Measurements from ENCODE around the gene CRTC1.
A peak's percentile ranks its signal among the peaks of the same experiment; 100 is the strongest.

Gene CRTC1

GRCh38 chr19:18781047-18781600 is 97.6 kb downstream of the CRTC1 start:
- Histone ChIP-seq H3K36me3 (ENCODE audit: control insufficient read depth, insufficient read depth, low read length) (no peaks in the 10 kb centered on the region), H3K4me1 (ENCODE audit: control insufficient read depth, insufficient read depth, low read length, poor library complexity, severe bottlenecking) (peaks cover 5% of the 10 kb centered on the region), H3K4me3 (ENCODE audit: insufficient read depth, low read depth, low read length, poor library complexity, severe bottlenecking) (no peak overlapping the region), H3K27me3 (replicated peaks; ENCODE audit: control insufficient read depth, insufficient read depth, low read length, poor library complexity, severe bottlenecking) (peaks cover 2% of the 10 kb centered on the region), H3K27ac (ENCODE audit: insufficient read depth, low read length, poor library complexity, severe bottlenecking) (no peak overlapping the region), H3K9me3 (ENCODE audit: control insufficient read depth, low read length) (no peaks in the 10 kb centered on the region)
- DNase-seq = no peak

DNA sequence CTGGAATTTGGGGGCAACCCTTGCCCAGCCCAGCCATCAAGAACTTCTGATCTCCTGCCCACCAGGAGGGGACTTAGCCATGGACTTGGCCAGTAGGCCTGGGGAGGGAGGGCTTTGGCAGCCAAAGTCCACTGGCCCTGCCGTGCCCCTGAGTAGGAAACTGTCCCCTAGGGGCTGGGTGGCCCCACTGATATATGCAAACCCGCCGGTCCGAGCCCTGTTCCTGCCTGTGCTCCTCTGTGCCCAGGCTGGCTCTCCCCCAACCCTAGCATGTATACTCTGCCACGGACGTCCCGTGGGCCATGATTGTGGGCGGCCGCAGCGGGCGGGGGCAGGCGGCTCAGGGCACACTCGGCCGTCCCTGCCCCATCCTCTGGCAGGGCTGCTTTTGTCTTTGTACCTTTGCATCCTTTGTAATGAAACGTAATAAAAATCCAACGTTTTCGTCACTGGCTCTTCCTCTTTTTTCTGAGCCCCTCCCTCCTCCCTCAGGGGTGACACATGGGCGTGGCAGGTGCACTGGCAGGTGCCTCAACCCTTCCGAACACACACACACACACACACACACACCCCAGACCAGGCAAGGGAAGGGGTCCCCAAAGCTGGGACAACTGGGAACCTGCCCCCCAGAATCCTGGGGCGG is 98.5 kb downstream of the CRTC1 start:
- H3K4me1 ChIP-seq (ENCODE audit: control insufficient read depth, insufficient read depth, low read length, poor library complexity, severe bottlenecking) = peaks cover 5% of the 10 kb centered on the region
- H3K27ac ChIP-seq (ENCODE audit: insufficient read depth, low read length, poor library complexity, severe bottlenecking) = no peak overlapping the region
- no peak overlapping the region for H3K4me3 ChIP-seq (ENCODE audit: insufficient read depth, low read depth, low read length, poor library complexity, severe bottlenecking)
- no peak for DNase-seq
- H3K9me3 ChIP-seq (ENCODE audit: control insufficient read depth, low read length) = no peaks in the 10 kb centered on the region
- H3K27me3 ChIP-seq (replicated peaks; ENCODE audit: control insufficient read depth, insufficient read depth, low read length, poor library complexity, severe bottlenecking) = peaks cover 5% of the 10 kb centered on the region
- no peaks in the 10 kb centered on the region for H3K36me3 ChIP-seq (ENCODE audit: control insufficient read depth, insufficient read depth, low read length)

- H3K27ac ChIP-seq (ENCODE audit: insufficient read depth, low read length, poor library complexity, severe bottlenecking) = no peak overlapping the region
- peaks cover 12% of the 10 kb centered on the region for H3K27me3 ChIP-seq (replicated peaks; ENCODE audit: control insufficient read depth, insufficient read depth, low read length, poor library complexity, severe bottlenecking)
- no peak overlapping the region for H3K4me3 ChIP-seq (ENCODE audit: insufficient read depth, low read depth, low read length, poor library complexity, severe bottlenecking)
- no peaks in the 10 kb centered on the region for H3K36me3 ChIP-seq (ENCODE audit: control insufficient read depth, insufficient read depth, low read length)
- DNase-seq = no peak
- no peaks in the 10 kb centered on the region for H3K9me3 ChIP-seq (ENCODE audit: control insufficient read depth, low read length)
- peaks cover 5% of the 10 kb centered on the region for H3K4me1 ChIP-seq (ENCODE audit: control insufficient read depth, insufficient read depth, low read length, poor library complexity, severe bottlenecking)
These were observed 99.2 kb downstream of the CRTC1 start for GRCh38 chr19:18782559-18783225.

GRCh38 chr19:18783958-18784785 is 100.7 kb downstream of the CRTC1 start:
- Histone ChIP-seq H3K4me3 (ENCODE audit: insufficient read depth, low read depth, low read length, poor library complexity, severe bottlenecking) (no peak overlapping the region), H3K4me1 (ENCODE audit: control insufficient read depth, insufficient read depth, low read length, poor library complexity, severe bottlenecking) (peaks cover 15% of the 10 kb centered on the region), H3K27me3 (replicated peaks; ENCODE audit: control insufficient read depth, insufficient read depth, low read length, poor library complexity, severe bottlenecking) (peaks cover 24% of the 10 kb centered on the region), H3K27ac (ENCODE audit: insufficient read depth, low read length, poor library complexity, severe bottlenecking) (no peak overlapping the region), H3K9me3 (ENCODE audit: control insufficient read depth, low read length) (no peaks in the 10 kb centered on the region), H3K36me3 (ENCODE audit: control insufficient read depth, insufficient read depth, low read length) (no peaks in the 10 kb centered on the region)
- DNase-seq = no peak

GRCh38 chr19:18784786-18785120 is 101.3 kb downstream of the CRTC1 start:
- Histone ChIP-seq H3K4me3 (ENCODE audit: insufficient read depth, low read depth, low read length, poor library complexity, severe bottlenecking) (no peak overlapping the region), H3K4me1 (ENCODE audit: control insufficient read depth, insufficient read depth, low read length, poor library complexity, severe bottlenecking) (peaks cover 21% of the 10 kb centered on the region), H3K27me3 (replicated peaks; ENCODE audit: control insufficient read depth, insufficient read depth, low read length, poor library complexity, severe bottlenecking) (peaks cover 30% of the 10 kb centered on the region), H3K27ac (ENCODE audit: insufficient read depth, low read length, poor library complexity, severe bottlenecking) (no peak overlapping the region), H3K9me3 (ENCODE audit: control insufficient read depth, low read length) (no peaks in the 10 kb centered on the region), H3K36me3 (ENCODE audit: control insufficient read depth, insufficient read depth, low read length) (no peaks in the 10 kb centered on the region)
- no peak for DNase-seq

DNA sequence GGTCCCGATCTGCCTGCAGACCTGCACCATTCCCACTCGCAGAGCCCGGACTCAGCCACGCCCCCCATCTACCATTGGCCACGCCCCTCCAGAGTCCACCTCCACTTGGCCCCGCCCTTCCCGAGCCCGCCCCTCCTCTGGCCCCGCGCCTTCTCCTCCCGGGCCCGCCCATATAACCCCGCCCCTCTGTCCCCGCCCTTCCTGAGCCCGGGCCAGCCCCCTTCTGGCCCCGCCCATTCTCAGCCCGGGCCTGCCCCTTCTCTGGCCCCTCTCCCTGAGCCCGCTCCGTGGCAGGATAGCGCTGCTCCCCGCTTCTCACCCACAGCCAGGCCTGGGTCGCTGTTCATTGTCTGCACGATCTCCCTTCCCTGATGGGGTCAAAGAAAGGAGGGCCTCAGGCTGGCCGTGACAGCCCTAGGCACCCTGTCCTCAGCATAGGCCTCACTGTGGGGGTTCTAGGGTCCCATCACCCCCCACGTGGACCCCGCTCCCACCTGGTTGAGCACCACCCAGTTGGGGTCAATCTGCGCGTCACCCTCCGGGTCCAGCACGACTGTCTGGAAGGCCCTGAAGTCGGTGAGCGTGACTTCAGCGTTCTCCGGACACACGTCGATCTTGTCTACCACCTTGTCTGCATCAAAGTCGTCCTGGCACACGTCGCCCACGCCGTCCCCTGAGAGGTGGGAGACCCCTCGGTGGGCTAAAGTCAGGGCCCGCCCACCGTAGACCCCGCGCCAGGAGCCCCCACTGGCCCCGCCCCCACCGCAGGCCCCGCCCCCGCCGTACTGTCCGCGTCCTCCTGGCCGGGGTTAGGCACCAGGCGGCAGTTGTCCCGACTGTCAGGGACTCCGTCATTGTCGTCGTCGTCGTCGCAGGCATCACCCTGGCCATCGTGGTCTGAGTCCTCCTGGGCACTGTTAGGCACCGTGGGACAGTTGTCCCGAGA is 102.0 kb downstream of the CRTC1 start:
- Histone ChIP-seq H3K27ac (ENCODE audit: insufficient read depth, low read length, poor library complexity, severe bottlenecking) (no peak overlapping the region), H3K27me3 (replicated peaks; ENCODE audit: control insufficient read depth, insufficient read depth, low read length, poor library complexity, severe bottlenecking) (peaks cover 36% of the 10 kb centered on the region), H3K4me3 (ENCODE audit: insufficient read depth, low read depth, low read length, poor library complexity, severe bottlenecking) (no peak overlapping the region), H3K9me3 (ENCODE audit: control insufficient read depth, low read length) (no peaks in the 10 kb centered on the region), H3K36me3 (ENCODE audit: control insufficient read depth, insufficient read depth, low read length) (no peaks in the 10 kb centered on the region), H3K4me1 (ENCODE audit: control insufficient read depth, insufficient read depth, low read length, poor library complexity, severe bottlenecking) (peaks cover 28% of the 10 kb centered on the region)
- peak; percentile 34 to 67 (median 57) for DNase-seq

DNA sequence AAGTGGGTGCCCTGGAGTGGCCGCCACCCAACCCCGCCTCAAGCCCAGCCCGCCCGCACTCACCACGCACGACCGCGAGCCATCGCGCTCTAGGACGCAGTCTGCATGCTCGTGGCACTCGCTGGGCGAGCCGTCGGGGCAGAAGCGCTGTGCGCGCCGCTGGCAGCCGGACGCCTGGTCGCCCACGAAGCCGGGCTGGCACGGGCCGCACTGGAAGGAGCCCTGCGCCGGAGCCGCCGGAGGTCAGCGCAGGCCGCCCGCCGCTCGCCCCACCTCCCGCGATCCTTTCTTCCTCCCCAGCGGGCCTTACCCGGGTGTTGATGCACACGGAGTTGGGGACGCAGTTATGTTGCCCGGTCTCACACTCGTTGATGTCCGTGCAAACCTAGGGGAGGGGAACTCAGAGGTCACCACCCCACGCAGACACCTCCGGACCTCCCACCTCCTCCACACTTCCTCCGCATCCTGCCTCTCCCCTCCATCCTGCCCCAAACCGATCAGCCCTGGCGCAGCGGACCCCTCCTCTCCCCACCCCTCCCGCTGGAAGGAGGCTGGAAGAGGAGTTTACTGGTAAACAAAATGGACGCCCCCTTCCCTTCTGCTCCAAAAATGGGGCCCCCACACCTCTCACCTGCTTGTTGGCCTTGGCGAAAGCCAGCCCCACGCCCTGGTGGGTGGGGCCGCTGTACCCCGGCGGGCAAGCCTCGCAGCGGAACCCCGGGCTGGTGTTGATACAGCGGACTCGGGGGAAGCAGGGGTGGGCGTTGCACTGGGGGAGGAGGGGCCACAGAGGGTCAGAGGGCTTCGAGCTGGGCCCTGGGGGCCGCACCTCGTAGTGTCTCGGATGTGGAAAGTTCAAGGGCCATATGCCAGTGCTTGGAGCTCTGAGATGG is 105.3 kb downstream of the CRTC1 start:
- no peak for DNase-seq
- peaks cover 36% of the 10 kb centered on the region for H3K4me1 ChIP-seq (ENCODE audit: control insufficient read depth, insufficient read depth, low read length, poor library complexity, severe bottlenecking)
- H3K27ac ChIP-seq (ENCODE audit: insufficient read depth, low read length, poor library complexity, severe bottlenecking) = no peak overlapping the region
- H3K9me3 ChIP-seq (ENCODE audit: control insufficient read depth, low read length) = no peaks in the 10 kb centered on the region
- peak overlapping the region; percentile 29 for H3K4me3 ChIP-seq (ENCODE audit: insufficient read depth, low read depth, low read length, poor library complexity, severe bottlenecking)
- no peaks in the 10 kb centered on the region for H3K36me3 ChIP-seq (ENCODE audit: control insufficient read depth, insufficient read depth, low read length)
- peaks cover 54% of the 10 kb centered on the region for H3K27me3 ChIP-seq (replicated peaks; ENCODE audit: control insufficient read depth, insufficient read depth, low read length, poor library complexity, severe bottlenecking)

GRCh38 chr19:18789422-18789869 is 106.0 kb downstream of the CRTC1 start:
- Histone ChIP-seq H3K4me1 (ENCODE audit: control insufficient read depth, insufficient read depth, low read length, poor library complexity, severe bottlenecking) (peaks cover 36% of the 10 kb centered on the region), H3K27me3 (replicated peaks; ENCODE audit: control insufficient read depth, insufficient read depth, low read length, poor library complexity, severe bottlenecking) (peaks cover 54% of the 10 kb centered on the region), H3K4me3 (ENCODE audit: insufficient read depth, low read depth, low read length, poor library complexity, severe bottlenecking) (peak overlapping the region; percentile 29), H3K9me3 (ENCODE audit: control insufficient read depth, low read length) (no peaks in the 10 kb centered on the region), H3K27ac (ENCODE audit: insufficient read depth, low read length, poor library complexity, severe bottlenecking) (no peak overlapping the region), H3K36me3 (ENCODE audit: control insufficient read depth, insufficient read depth, low read length) (no peaks in the 10 kb centered on the region)
- DNase-seq = no peak

Data from effector memory CD4-positive, alpha-beta T cell (primary cell).